AG04450 (cell line): Measurements from ENCODE around the gene OR52N5. TPM values are rescaled to one million over a fixed set of nuclear protein-coding genes. Genes with fewer than 3 reads are reported as not detected.
A peak's percentile ranks its signal among the peaks of the same experiment; 100 is the strongest.

ENCODE experiments used
- CTCF ChIA-PET: fragments of 300-600, 350-600 bp; formaldehyde crosslinking; extraction: SDS; loops from one replicate; lab custom pipeline; 2022; ENCODE audit warnings: antibody characterized with exemption, inconsistent platforms; lab: Charles Lee
- POLR2A ChIA-PET: fragments of 350-600 bp; formaldehyde crosslinking; extraction: SDS; loops from one replicate; lab custom pipeline; 2021; ENCODE audit warnings: antibody characterized with exemption, inconsistent platforms; lab: Yijun Ruan, JAX
- DNase-seq: peaks from one replicate; pipeline ENCODE4 v3.0.0-alpha.2; 2011; ENCODE audit warnings: low read depth, low spot score
- H3K27ac ChIP-seq: one replicate; pipeline ENCODE4 v1.5.1; 2012; ENCODE audit warnings: low read depth, low read length, control low read depth
- H3K27me3 ChIP-seq: one replicate; pipeline ENCODE4 v1.6.0; 2012; ENCODE audit warnings: low read length; ENCODE audit not compliant: control insufficient read depth, insufficient read depth
- H3K4me3 ChIP-seq: 2 replicates; pipeline ENCODE4 v1.5.1; 2011; ENCODE audit warnings: mild to moderate bottlenecking, low read depth, low read length, control low read depth
- H3K9me3 ChIP-seq: 2 replicates; pipeline ENCODE4 v1.5.1; 2012; ENCODE audit warnings: low read length; ENCODE audit not compliant: control insufficient read depth, insufficient read depth
- CTCF ChIP-seq: IDR thresholded peaks from 2 replicates; pipeline ENCODE4 v1.5.1; 2011; ENCODE audit warnings: low read depth, low read length, control low read depth, inconsistent platforms
- polyA plus RNA-seq: library from polyadenylated mRNA; depleted of rRNA; stranded (reverse); fragments of >200 nt; gene quantifications from 2 replicates; pipeline ENCODE4 v1.2.3, GENCODE V29; 2011

Gene OR52N5
- polyA plus RNA-seq, 1 experiment = not detected

DNA sequence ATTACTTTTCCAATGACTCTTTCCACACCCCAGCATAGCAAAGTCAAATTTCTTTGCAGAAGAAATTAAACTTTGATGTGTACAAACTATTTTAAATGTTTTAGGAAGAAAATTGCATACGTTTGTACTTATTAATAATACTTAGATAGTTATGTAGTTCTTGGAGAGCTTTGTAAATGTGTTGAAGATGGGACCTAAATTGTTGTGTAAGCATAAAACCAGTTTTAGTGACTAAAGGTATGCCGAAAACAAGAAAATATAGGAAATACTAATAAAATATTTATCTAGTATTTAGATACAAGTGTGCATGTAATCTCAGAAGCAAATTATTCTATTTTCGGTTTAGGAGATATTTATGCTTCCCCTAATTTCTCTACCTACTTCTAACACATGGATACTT lies 33.3 kb downstream of the OR52N5 start:
- TF ChIP-seq CTCF = no peak
- no peak for DNase-seq
- CTCF ChIA-PET = no interaction called here
- H3K4me3 ChIP-seq = no peak overlapping the region
- no peaks in the 10 kb centered on the region for H3K27me3 ChIP-seq
- H3K9me3 ChIP-seq = no peaks in the 10 kb centered on the region
- no peak overlapping the region for H3K27ac ChIP-seq
- POLR2A ChIA-PET = no interaction called here

DNA sequence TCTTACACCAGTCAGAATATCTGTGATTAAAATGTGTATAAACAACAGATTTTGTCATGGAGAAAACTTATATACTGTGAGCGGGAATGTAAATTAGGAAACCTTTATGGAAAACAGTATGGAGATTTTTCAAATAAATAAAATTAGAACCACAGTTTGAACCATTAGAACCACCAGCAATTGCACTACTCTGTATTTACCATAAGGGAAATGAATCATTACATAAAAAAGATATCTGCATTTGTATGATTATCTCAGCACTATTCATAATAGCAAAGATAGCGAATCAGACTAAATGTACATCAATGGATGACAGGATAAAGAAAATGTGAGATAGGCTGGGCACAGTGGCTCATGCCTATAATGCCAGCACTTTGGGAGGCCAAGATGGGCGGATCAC lies 36.5 kb downstream of the OR52N5 start:
- ChIA-PET CTCF (no interaction called here), POLR2A (no interaction called here)
- H3K27me3 ChIP-seq = no peaks in the 10 kb centered on the region
- TF ChIP-seq CTCF = no peak
- no peak overlapping the region for H3K4me3 ChIP-seq
- no peaks in the 10 kb centered on the region for H3K9me3 ChIP-seq
- no peak for DNase-seq
- H3K27ac ChIP-seq = no peak overlapping the region

- CTCF ChIA-PET = no interaction called here
- POLR2A ChIA-PET = no interaction called here
- DNase-seq = no peak
These were observed 44.7 kb downstream of the OR52N5 start for GRCh38 chr11:5738431-5738830.

DNA sequence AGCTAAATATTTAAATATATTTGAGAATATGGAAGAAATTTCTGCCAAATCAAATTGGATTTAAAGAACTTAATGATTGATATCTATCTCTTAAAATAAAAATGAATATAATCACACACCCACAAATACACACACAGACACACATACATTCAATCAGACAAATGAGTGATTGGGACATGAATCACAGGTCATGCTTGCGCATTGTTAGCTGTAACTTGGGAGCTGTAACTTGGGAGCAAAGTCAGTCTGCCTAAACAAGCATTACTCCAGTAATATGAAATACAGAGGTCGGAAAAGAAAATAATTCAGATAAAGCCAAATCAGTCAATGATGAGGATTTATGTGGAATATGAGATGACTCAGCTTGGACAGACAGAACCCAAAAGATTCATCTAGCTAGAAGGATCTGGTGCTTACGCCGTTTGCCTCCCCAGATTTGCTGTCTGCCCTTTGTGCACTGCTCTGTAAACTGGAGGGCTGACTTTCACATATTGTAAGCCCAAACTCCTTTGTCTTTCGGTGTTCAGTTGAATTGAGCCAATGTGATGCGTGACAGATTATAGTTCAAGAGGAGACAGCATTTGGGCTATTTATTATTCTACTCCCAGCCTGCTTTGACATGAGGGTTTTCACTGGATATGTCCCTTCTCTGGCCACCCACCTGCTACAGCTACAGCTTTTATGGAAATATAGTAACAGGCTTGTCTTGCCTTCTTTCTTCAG lies 45.3 kb downstream of the OR52N5 start:
- no peak overlapping the region for H3K27ac ChIP-seq
- H3K4me3 ChIP-seq = no peak overlapping the region
- H3K9me3 ChIP-seq = no peaks in the 10 kb centered on the region
- DNase-seq = no peak
- POLR2A ChIA-PET = no interaction called here
- no peak for TF ChIP-seq CTCF
- no peaks in the 10 kb centered on the region for H3K27me3 ChIP-seq
- CTCF ChIA-PET = no interaction called here

More at GRCh38 chr11:5738431-5738830, 44.7 kb downstream of the OR52N5 start:
- Histone ChIP-seq H3K27me3 (no peaks in the 10 kb centered on the region), H3K9me3 (no peaks in the 10 kb centered on the region), H3K4me3 (no peak overlapping the region), H3K27ac (no peak overlapping the region)
- TF ChIP-seq CTCF = no peak

- peak; percentile 2 for DNase-seq
- CTCF ChIA-PET = no interaction called here
These were observed 46.1 kb downstream of the OR52N5 start for GRCh38 chr11:5737091-5737490.

More at GRCh38 chr11:5737091-5737490, 46.1 kb downstream of the OR52N5 start:
- Histone ChIP-seq H3K27me3 (no peaks in the 10 kb centered on the region), H3K27ac (no peak overlapping the region), H3K4me3 (no peak overlapping the region), H3K9me3 (no peaks in the 10 kb centered on the region)
- no peak for TF ChIP-seq CTCF
- POLR2A ChIA-PET = no interaction called here
